Measurements from ENCODE around the gene CLIP2. TPM values are rescaled to one million over a fixed set of nuclear protein-coding genes. Genes with fewer than 3 reads are reported as not detected.

CLIP2 gene
- total RNA-seq, 1 experiment from 2014 or later: 21.6 TPM

GRCh38 chr7:74365322-74366022 is 76.3 kb downstream of the CLIP2 start:
- Histone ChIP-seq H3K23ac (ENCODE audit: insufficient read length, low read depth, low read length) (no peak overlapping the region), H3K4ac (ENCODE audit: low read depth, low read length) (no peak overlapping the region), H4K20me1 (ENCODE audit: control insufficient read depth, insufficient read depth, insufficient read length) (no peaks in the 10 kb centered on the region), H3K18ac (ENCODE audit: insufficient read length, low read depth, low read length) (no peak overlapping the region), H2AFZ (ENCODE audit: low read length) (no peak overlapping the region), H4K91ac (ENCODE audit: insufficient read length, low read depth, low read length) (no peak overlapping the region), H2BK120ac (ENCODE audit: low read depth, low read length, poor library complexity, severe bottlenecking) (no peak overlapping the region), H3K4me1 (ENCODE audit: insufficient read depth, low read length) (0 out of 2 replicates have a peak, but pooled peaks cover 3% of the 10 kb centered on the region), H4K8ac (replicated peaks; ENCODE audit: insufficient read length, low read depth, low read length) (no peak overlapping the region), H3K4me2 (ENCODE audit: insufficient read depth, insufficient read length, low read length) (peak overlapping the region; percentile 10), H3K27me3 (ENCODE audit: insufficient read depth, low read length) (no peaks in the 10 kb centered on the region), H3T11ph (ENCODE audit: low read length) (no peak overlapping the region), H2BK15ac (ENCODE audit: low read depth, low read length) (no peak overlapping the region), H2BK20ac (ENCODE audit: low read depth, low read length, poor library complexity, severe bottlenecking) (no peak overlapping the region), H3K79me2 (ENCODE audit: insufficient read depth, low read length) (no peaks in the 10 kb centered on the region), H2BK5ac (ENCODE audit: insufficient read length, low read length) (no peak overlapping the region), H2BK12ac (ENCODE audit: insufficient read length, low read depth, low read length) (no peak overlapping the region), H2AK5ac (ENCODE audit: insufficient read length, low read length) (no peak overlapping the region), H4K5ac (ENCODE audit: insufficient read length, low read depth, low read length) (no peak overlapping the region), H3K27ac (ENCODE audit: insufficient read length, low read depth, low read length) (no peak overlapping the region), H3K56ac (ENCODE audit: insufficient read length, low read depth, low read length) (no peak overlapping the region), H3K9ac (ENCODE audit: extremely low read depth, insufficient read length, low read length) (no peak overlapping the region), H3K79me1 (ENCODE audit: insufficient read depth, low read depth, low read length, poor library complexity, severe bottlenecking) (no peaks in the 10 kb centered on the region), H3K14ac (ENCODE audit: insufficient read depth, low read length) (no peak overlapping the region), H3K23me2 (ENCODE audit: insufficient read length, low read depth, low read length, poor library complexity, severe bottlenecking) (no peaks in the 10 kb centered on the region), H3K9me3 (ENCODE audit: control insufficient read depth, low read depth, low read length) (no peaks in the 10 kb centered on the region)
- peak; percentile 95 for DNase-seq
- peaks cover 3 to 11% of the 10 kb centered on the region in 2 experiments for H3K4me1 Mint-ChIP-seq
- H3K9me3 Mint-ChIP-seq: no peaks in the 10 kb centered on the region; a peak in 1 of 5 replicates
- H3K4me3 Mint-ChIP-seq: no peak overlapping the region
- no peaks in the 10 kb centered on the region for H3K27me3 Mint-ChIP-seq (ENCODE audit: low read depth)
- no CpG with 5 or more reads among the region's 10 CpGs for WGBS (ENCODE audit: extremely low coverage, insufficient read length, low lambda C conversion rate)
- no peak; the same call in 2 of the 3 replicates for TF ChIP-seq CTCF (conservative IDR thresholded peaks at IDR 0.05)
- peak overlapping the region in 1 of 3 experiments; percentile 77; a peak in 2 of 7 replicates for H3K27ac Mint-ChIP-seq
- H3K36me3 Mint-ChIP-seq (ENCODE audit: insufficient read depth in 1 of 3, low read depth in 3 of 3): peaks cover 8 to 21% (median 11%) of the 10 kb centered on the region in 3 experiments

All from H9 (cell line).